GM10847 (cell line): ENCODE data around the gene STT3B.

Experiments used
- POLR2A ChIP-seq: IDR thresholded peaks from 2 replicates; pipeline ENCODE4 v1.6.1; 2011; ENCODE audit not compliant: insufficient read length; ENCODE audit errors: extremely low read depth

Gene STT3B

GRCh38 chr3:31508452-31509146 lies 24.1 kb upstream of the STT3B start:
- TF ChIP-seq POLR2A, result no peak

GRCh38 chr3:31509147-31509728 lies 23.5 kb upstream of the STT3B start:
- no peak for TF ChIP-seq POLR2A

- TF ChIP-seq POLR2A, result no peak
Observed at GRCh38 chr3:31514570-31514969, 18.2 kb upstream of the STT3B start.

GRCh38 chr3:31515486-31516284 lies 17.0 kb upstream of the STT3B start:
- TF ChIP-seq POLR2A, result no peak

GRCh38 chr3:31516757-31517156 lies 16.0 kb upstream of the STT3B start:
- no peak for TF ChIP-seq POLR2A

- no peak for TF ChIP-seq POLR2A
Observed at GRCh38 chr3:31521468-31521867, 11.3 kb upstream of the STT3B start.

- TF ChIP-seq POLR2A, result no peak
Observed at GRCh38 chr3:31522152-31522551, 10.6 kb upstream of the STT3B start.

- no peak for TF ChIP-seq POLR2A
Observed at GRCh38 chr3:31523543-31523942, 9.2 kb upstream of the STT3B start.

GRCh38 chr3:31525532-31525931 lies 7.2 kb upstream of the STT3B start:
- TF ChIP-seq POLR2A, result no peak

GRCh38 chr3:31529421-31529820 lies 3.3 kb upstream of the STT3B start:
- no peak for TF ChIP-seq POLR2A

GRCh38 chr3:31530039-31530959 lies 2.4 kb upstream of the STT3B start:
- no peak for TF ChIP-seq POLR2A

GRCh38 chr3:31530960-31531335 lies 1.8 kb upstream of the STT3B start:
- TF ChIP-seq POLR2A, result no peak

GRCh38 chr3:31531452-31531991 lies 1.2 kb upstream of the STT3B start:
- no peak for TF ChIP-seq POLR2A

GRCh38 chr3:31531992-31532586 lies 636 bp upstream of the STT3B start:
- peak; percentile 84 for TF ChIP-seq POLR2A
